GM12878 (cell line): ENCODE results near the gene OMP. TPM values are rescaled to one million over a fixed set of nuclear protein-coding genes. Genes with fewer than 3 reads are reported as not detected.

Source experiments
- ATAC-seq: fragments of 200-7000 bp; cut with Tn5 transposase; 3 replicates; pipeline ENCODE4 v1.9.1; 2020; ENCODE audit warnings: mild to moderate bottlenecking, moderate library complexity
- BruUV-seq: library from RNA; stranded (reverse); fragments of 400-500 nt; replicated peaks from 2 replicates; lab custom pipeline; 2021; lab: Mats Ljungman, UMichigan
- CTCF ChIA-PET: fragments of 300-600 bp; sonication (Branson Sonifier 250); formaldehyde crosslinking; extraction: SDS; loops from one replicate; lab custom pipeline; 2021; ENCODE audit warnings: inconsistent platforms; lab: Yijun Ruan, JAX
- POLR2A ChIA-PET: fragments of 350-600 bp; formaldehyde crosslinking; extraction: SDS; loops from one replicate; lab custom pipeline; 2021; ENCODE audit warnings: inconsistent platforms; lab: Charles Lee
- RAD21 ChIA-PET: fragments of 300-600 bp; sonication (Branson Sonifier 250); formaldehyde crosslinking; loops from one replicate; lab custom pipeline; 2023; ENCODE audit warnings: antibody characterized with exemption; ENCODE audit not compliant: unreplicated experiment; lab: Charles Lee
- SMC1A ChIA-PET: fragments of 300-600 bp; sonication (Branson Sonifier 250); formaldehyde crosslinking; loops from one replicate; lab custom pipeline; 2023; ENCODE audit not compliant: unreplicated experiment, uncharacterized antibody; lab: Charles Lee
- DNase-seq: peaks from one replicate; pipeline ENCODE4 v3.0.0-alpha.2; 2011; ENCODE audit warnings: low read depth, low spot score
- FAIRE-seq: peaks from 3 replicates; lab custom pipeline; 2011; peaks lifted over from hg19 to GRCh38; lab: Jason Lieb, UNC
- H2AFZ ChIP-seq: 2 replicates; pipeline ENCODE4 v1.6.0; 2011; ENCODE audit warnings: low read depth, low read length, control low read depth; ENCODE audit not compliant: control insufficient read depth
- H3K27ac ChIP-seq: 2 replicates; pipeline ENCODE4 v1.5.1; 2011; ENCODE audit warnings: control low read depth; ENCODE audit not compliant: control insufficient read depth, insufficient read depth
- H3K27me3 ChIP-seq, 2 experiments: replicated peaks in 1 of 2; 2 replicates each; pipeline versions ENCODE4 v1.6.0 to v1.6.1; 2011; ENCODE audit warnings: low read length in 1 of 2; ENCODE audit not compliant: control insufficient read depth in 2 of 2, insufficient read depth in 2 of 2
- H3K36me3 ChIP-seq, 2 experiments: 2 replicates each; pipeline ENCODE4 v1.5.1; 2011; ENCODE audit warnings: low read length in 1 of 2; ENCODE audit not compliant: control insufficient read depth in 2 of 2, insufficient read depth in 2 of 2
- H3K4me1 ChIP-seq: 2 replicates; pipeline ENCODE4 v1.6.1; 2011; ENCODE audit warnings: mild to moderate bottlenecking, low read length, moderate library complexity, mixed read lengths; ENCODE audit not compliant: control insufficient read depth, insufficient read depth
- H3K4me2 ChIP-seq: 2 replicates; pipeline ENCODE4 v1.6.0; 2011; ENCODE audit warnings: control low read depth; ENCODE audit not compliant: control insufficient read depth, insufficient read depth
- H3K4me3 ChIP-seq: fragments of 200-600 bp; sonication (generic); 2 replicates; pipeline ENCODE4 v1.5.1; 2016
- H3K79me2 ChIP-seq: 2 replicates; pipeline ENCODE4 v1.6.0; 2011; ENCODE audit warnings: low read length; ENCODE audit not compliant: control insufficient read depth, insufficient read depth
- H3K9ac ChIP-seq: 2 replicates; pipeline ENCODE4 v1.8.0; 2011; ENCODE audit warnings: low read length, control low read depth, mixed read lengths; ENCODE audit not compliant: control insufficient read depth, insufficient read depth
- H3K9me3 ChIP-seq: replicated peaks from 3 replicates; pipeline ENCODE4 v1.5.1; 2011; ENCODE audit warnings: mild to moderate bottlenecking, low read length; ENCODE audit not compliant: control insufficient read depth, insufficient read depth
- H4K20me1 ChIP-seq: 2 replicates; pipeline ENCODE4 v1.6.0; 2011; ENCODE audit not compliant: control insufficient read depth, insufficient read depth
- BCL11A ChIP-seq: IDR thresholded peaks from 2 replicates; pipeline ENCODE4 v1.6.1; 2011; ENCODE audit warnings: low read depth, low read length
- CHD1 ChIP-seq: IDR thresholded peaks from 2 replicates; pipeline ENCODE4 v1.6.1; 2012; ENCODE audit warnings: low read depth, low read length, improper control_type of control experiment
- CREM ChIP-seq: IDR thresholded peaks from 2 replicates; pipeline ENCODE4 v1.6.1; 2014; ENCODE audit warnings: antibody characterized with exemption, low read depth
- EGR1 ChIP-seq, 2 experiments: IDR thresholded peaks; 1 replicate in 1 of 2; 2 replicates in 1 of 2; pipeline ENCODE4 v1.6.1; 2011 to 2012; ENCODE audit warnings: low read depth in 2 of 2, low read length in 2 of 2, borderline replicate concordance in 1 of 2, mild to moderate bottlenecking in 1 of 2, moderate library complexity in 1 of 2
- EP300 ChIP-seq, 2 experiments: fragments of 150-350 bp in 1 of 2; IDR thresholded peaks; 2 replicates each; pipeline ENCODE4 v1.6.1; 2011 to 2012; ENCODE audit warnings: low read depth in 2 of 2, low read length in 2 of 2, borderline replicate concordance in 1 of 2, improper control_type of control experiment in 1 of 2, inconsistent platforms in 1 of 2; ENCODE audit not compliant: control insufficient read depth in 1 of 2
- FOXM1 ChIP-seq: IDR thresholded peaks from 2 replicates; pipeline ENCODE4 v1.6.1; 2012; ENCODE audit warnings: low read depth, mild to moderate bottlenecking, inconsistent platforms, low read length, moderate library complexity
- HDGF ChIP-seq: fragments of 450-650 bp; IDR thresholded peaks from 2 replicates; pipeline ENCODE4 v1.6.1; 2016; ENCODE audit warnings: antibody characterized with exemption
- SUZ12 ChIP-seq: fragments of 200-600 bp; sonication (generic); IDR thresholded peaks from one replicate; pipeline ENCODE4 v1.6.1; 2018; ENCODE audit warnings: antibody characterized with exemption, mild to moderate bottlenecking; ENCODE audit not compliant: unreplicated experiment
- TAF1 ChIP-seq: IDR thresholded peaks from 2 replicates; pipeline ENCODE4 v1.6.1; 2011; ENCODE audit warnings: mild to moderate bottlenecking, low read depth, low read length, borderline replicate concordance
- TCF7 ChIP-seq: IDR thresholded peaks from 2 replicates; pipeline ENCODE4 v1.6.1; 2014; ENCODE audit warnings: antibody characterized with exemption, borderline replicate concordance
- whole genome bisulfite sequencing: methylation state at CpG from one replicate; pipeline ENCODE4 v1.1.6; 2016; ENCODE audit warnings: low lambda C conversion rate; ENCODE audit not compliant: insufficient replicate concordance, insufficient coverage; ENCODE audit errors: missing lambda C conversion rate; 5-methylcytosine and 5-hydroxymethylcytosine counted together
- in situ Hi-C: fragments of 300-500 bp; cut with MboI; formaldehyde crosslinking; loops from 9 replicates; pipeline ENCODE4 v1.14.3; 2018; ENCODE audit warnings: mixed read lengths
- intact Hi-C: fragments of 100-400 bp; cut with micrococcal nuclease; formaldehyde crosslinking; loops from one replicate; pipeline ENCODE4 v1.14.2; 2022; ENCODE audit not compliant: unreplicated experiment
- polyA plus RNA-seq, 11 experiments: library from polyadenylated mRNA; depleted of rRNA in 4 of 11; unstranded in 6 of 11; stranded (reverse) in 5 of 11; fragments of >200 nt; fragmentation: Nextera tagmentation in 4 of 11; fragmentation: Illumina TruSeq in 1 of 11; extraction: Ambion mirVana in 4 of 11; extraction: Trizol in 1 of 11; gene quantifications; 1 replicate in 1 of 11; 2 replicates in 10 of 11; pipeline versions ENCODE4 v1.2.1 to v1.2.3, GENCODE V29; 2011 to 2016; ENCODE audit warnings: inconsistent platforms in 2 of 11, missing spikeins in 2 of 11, low read depth in 1 of 11
- total RNA-seq, 4 experiments: library from RNA; depleted of rRNA in 3 of 4; stranded (reverse); fragments of >200 nt in 3 of 4; fragmentation: Illumina TruSeq in 1 of 4; extraction: Trizol in 1 of 4; gene quantifications; 2 replicates each; pipeline versions ENCODE4 v1.2.1 to v1.2.3, GENCODE V29; 2013 to 2021
- TF ChIP-seq, protein P1 (sequence below): fragments of 450-650 bp; IDR thresholded peaks from 2 replicates; pipeline ENCODE4 v1.6.1; 2017; ENCODE audit warnings: borderline replicate concordance

The OMP gene
- total and polyA plus RNA-seq, 10 of the 15 experiments (the other 5 are each of a cell fraction or from before 2014, with no cell fraction given): not detected

DNA sequence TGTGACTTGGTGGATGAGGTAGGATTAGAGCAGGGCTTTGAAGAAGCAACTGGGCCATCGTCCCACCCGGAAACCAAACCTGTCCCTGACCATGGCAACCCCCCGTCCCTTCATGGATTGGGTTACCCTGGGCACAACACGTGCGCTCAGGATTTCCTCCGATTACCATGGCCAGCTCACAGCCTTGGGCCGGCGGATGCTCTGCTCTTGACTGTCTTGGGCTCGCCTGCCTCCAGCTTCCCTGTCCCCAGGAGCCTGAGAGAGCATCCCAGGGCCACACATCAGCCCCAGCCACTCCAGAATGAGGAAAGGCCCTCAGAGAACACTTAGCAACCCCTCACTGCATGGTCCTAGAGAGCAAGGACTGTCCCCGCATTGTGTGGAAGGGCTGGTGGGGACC lies 48.2 kb downstream of the OMP start:
- no peaks in the 10 kb centered on the region; the same call in 1 of the 2 replicates for H3K4me1 ChIP-seq

More for the DNA sequence above, 48.2 kb downstream of the OMP start:
- ChIA-PET CTCF (no interaction called here), SMC1A (no interaction called here), RAD21 (no interaction called here), POLR2A (no interaction called here)
- intact Hi-C loops: no loop called here
- no peak overlapping the region for H3K27ac ChIP-seq
- no peaks in the 10 kb centered on the region for H3K36me3 ChIP-seq
- ATAC-seq (no peak), FAIRE-seq (no peak), DNase-seq (no peak)
- TF ChIP-seq CREM (no peak), TAF1 (no peak), EGR1 (IDR thresholded peaks at IDR 0.05; ENCODE audit: borderline replicate concordance in 1 of 2, low read depth in 2 of 2, low read length in 2 of 2) (no peak), CHD1 (no peak), BCL11A (no peak), FOXM1 (no peak), TCF7 (no peak), SUZ12 (no peak), HDGF (no peak), EP300 (IDR thresholded peaks at IDR 0.05; ENCODE audit: borderline replicate concordance in 1 of 2, control insufficient read depth in 1 of 2, low read depth in 2 of 2, low read length in 2 of 2) (no peak)
- TF ChIP-seq, protein P1, sequence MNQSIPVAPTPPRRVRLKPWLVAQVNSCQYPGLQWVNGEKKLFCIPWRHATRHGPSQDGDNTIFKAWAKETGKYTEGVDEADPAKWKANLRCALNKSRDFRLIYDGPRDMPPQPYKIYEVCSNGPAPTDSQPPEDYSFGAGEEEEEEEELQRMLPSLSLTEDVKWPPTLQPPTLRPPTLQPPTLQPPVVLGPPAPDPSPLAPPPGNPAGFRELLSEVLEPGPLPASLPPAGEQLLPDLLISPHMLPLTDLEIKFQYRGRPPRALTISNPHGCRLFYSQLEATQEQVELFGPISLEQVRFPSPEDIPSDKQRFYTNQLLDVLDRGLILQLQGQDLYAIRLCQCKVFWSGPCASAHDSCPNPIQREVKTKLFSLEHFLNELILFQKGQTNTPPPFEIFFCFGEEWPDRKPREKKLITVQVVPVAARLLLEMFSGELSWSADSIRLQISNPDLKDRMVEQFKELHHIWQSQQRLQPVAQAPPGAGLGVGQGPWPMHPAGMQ: no peak
- no peaks in the 10 kb centered on the region for H4K20me1 ChIP-seq
- in situ Hi-C loops: no loop called here
- H2AFZ ChIP-seq: no peak overlapping the region
- no peak overlapping the region for H3K4me2 ChIP-seq
- no TSS peak for BruUV-seq
- H3K4me3 ChIP-seq: no peak overlapping the region
- peaks cover 2 to 4% of the 10 kb centered on the region in 2 experiments; a peak in 2 of 4 replicates for H3K27me3 ChIP-seq
- H3K79me2 ChIP-seq: no peaks in the 10 kb centered on the region
- 49% methylated on average over 10 of the region's 10 CpGs for WGBS
- H3K9me3 ChIP-seq: no peaks in the 10 kb centered on the region
- H3K9ac ChIP-seq: no peak overlapping the region
